Islet of Langerhans (tissue), 1 donor: ENCODE data around the gene FAM20C.
"Not testable (repeated sequence)": the region's sequence is repeated elsewhere in the genome, so short reads cannot be mapped to it uniquely, and the experiment has no call there.

Experiments
- FAIRE-seq: peaks from one replicate; lab custom pipeline; 2011; peaks lifted over from hg19 to GRCh38; lab: Jason Lieb, UNC

FAM20C gene

GRCh38 chr7:259751-260405 is 67.5 kb downstream of the FAM20C start:
- no peak for FAIRE-seq

- no peak for FAIRE-seq
Measured at GRCh38 chr7:260441-261281, 68.3 kb downstream of the FAM20C start.

DNA sequence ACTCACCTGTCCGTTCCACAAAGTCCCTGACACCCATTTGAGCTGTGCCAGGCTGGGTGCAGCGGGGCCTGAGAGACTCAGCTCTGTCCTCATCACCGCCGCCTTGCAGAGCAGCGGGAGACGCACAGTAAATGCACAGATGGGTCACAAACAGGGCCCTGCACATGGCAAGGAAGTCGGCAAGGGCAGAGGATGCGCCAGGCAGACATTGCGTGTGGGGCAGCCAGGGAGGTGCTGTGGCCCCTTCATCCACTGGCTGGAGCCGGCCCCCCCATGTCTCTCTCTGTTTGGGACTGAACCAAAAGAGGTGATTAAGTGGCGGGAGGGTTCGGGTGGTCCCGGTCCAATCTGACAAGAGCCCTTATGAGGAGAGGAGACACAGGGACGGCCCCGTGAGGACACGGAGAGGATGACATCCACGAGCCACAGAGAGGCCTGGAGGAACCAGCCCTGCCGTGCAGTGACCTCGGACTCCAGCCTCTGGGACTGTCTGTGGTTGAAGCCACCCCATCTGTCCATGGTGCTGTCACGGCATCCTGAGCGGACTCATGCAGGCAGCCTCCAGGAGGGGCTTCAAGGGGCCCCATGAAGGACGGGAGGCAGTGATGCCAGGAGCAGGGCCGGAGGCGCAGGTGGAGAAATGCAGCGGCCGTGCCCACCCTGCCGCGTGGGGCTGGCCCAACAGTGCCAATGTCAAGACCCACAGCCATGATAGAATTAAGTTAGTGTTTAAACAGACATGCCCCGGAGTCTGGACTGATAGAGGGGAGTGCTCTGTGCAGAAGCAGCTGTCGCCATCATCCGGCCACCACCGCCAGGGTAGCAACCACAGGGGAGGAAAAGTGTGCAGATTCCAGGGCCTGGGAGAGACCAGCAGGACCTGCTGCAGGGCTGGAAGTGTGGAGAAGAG is 69.2 kb downstream of the FAM20C start:
- FAIRE-seq = no peak

DNA sequence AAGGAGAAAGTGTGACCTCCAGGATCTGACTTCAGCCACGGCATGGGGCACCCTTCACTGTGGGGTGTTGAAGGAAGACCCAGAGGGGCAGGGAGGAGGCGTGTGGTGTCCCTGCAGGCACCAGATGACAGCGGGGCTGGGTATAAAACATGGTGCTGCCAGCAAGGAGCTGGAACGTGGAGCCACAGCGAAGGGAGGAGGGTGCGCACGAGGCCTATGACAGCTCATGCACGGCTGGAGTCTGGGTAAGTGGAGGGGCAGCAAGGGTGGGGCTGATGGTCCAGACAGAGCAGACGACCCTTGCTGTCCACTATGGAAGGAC is 69.8 kb downstream of the FAM20C start:
- no peak for FAIRE-seq

DNA sequence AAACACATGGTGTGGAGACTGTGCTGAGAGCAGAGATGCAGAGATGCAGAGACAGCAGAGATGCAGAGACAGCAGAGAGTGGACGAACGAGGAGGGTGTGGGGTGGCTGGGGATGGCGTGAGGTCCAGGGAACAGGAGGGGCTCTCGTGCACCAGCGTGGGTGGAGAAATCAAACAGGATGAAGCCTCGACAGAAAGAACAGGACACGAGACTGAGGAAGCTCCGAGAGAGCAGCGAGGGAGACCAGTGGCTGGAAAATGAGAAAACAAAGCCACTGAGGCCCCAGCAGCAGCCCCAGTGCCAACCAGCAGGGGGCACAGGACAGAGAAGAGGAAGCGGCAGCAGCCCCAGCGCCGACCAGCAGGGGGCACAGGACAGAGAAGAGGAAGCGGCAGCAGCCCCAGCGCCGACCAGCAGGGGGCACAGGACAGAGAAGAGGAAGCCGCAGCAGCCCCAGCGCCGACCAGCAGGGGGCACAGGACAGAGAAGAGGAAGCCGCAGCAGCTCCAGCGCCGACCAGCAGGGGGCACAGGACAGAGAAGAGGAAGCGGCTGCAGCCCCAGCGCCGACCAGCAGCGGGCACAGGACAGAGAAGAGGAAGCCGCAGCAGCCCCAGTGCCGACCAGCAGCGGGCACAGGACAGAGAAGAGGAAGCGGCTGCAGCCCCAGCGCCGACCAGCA is 70.4 kb downstream of the FAM20C start:
- FAIRE-seq = not testable (repeated sequence)

DNA sequence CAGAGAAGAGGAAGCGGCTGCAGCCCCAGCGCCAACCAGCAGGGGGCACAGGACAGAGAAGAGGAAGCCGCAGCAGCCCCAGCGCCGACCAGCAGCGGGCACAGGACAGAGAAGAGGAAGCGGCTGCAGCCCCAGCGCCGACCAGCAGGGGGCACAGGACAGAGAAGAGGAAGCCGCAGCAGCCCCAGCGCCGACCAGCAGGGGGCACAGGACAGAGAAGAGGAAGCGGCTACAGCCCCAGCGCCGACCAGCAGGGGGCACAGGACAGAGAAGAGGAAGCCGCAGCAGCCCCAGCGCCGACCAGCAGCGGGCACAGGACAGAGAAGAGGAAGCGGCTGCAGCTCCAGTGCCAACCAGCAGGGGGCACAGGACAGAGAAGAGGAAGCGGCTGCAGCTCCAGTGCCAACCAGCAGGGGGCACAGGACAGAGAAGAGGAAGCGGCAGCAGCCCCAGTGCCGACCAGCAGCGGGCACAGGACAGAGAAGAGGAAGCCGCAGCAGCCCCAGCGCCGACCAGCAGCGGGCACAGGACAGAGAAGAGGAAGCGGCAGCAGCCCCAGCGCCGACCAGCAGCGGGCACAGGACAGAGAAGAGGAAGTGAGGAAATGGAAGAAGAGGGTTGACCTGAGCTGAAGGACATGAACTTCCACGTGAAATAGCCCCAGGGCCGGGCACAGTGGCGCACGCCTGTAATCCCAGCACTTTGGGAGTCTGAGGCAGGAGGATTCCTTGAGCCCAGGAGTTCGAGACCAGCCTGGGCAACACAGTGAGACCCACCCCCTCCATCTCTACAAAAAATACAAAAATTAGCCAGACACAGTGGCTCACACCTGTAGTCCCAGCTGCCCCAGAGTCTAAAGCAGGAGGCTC is 71.3 kb downstream of the FAM20C start:
- not testable (repeated sequence) for FAIRE-seq

DNA sequence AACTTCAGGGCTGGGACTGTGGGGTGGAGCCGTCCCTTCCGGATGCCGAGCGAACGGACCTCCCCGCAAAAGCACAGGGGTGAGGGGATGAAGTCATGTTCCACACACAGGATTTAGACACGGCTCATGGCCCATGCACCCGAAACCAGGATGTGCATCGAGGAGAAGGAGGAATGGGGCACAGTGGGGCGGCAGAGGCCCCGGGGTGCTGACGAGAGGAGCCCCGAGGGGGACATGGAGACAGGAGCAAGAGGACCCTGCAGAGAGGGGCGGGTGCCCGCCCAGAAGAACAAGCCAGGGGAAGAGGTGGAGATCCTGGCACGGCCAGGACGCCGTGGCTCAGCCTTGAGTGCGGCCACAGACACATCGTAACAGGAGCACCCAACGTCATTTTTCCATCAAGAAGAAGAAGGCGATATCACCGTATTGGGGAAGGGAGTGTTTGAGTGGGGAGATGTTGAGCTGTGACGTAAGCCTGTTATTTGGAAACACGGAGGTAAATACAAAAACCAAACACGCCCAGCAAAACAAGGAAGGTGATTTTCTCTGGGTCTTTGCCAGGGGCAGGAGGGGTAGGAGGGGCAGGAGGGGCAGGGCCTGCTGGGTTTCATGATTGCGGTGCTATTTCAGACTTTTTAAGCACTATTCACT is 72.3 kb downstream of the FAM20C start:
- no peak for FAIRE-seq

- FAIRE-seq = no peak
Measured at GRCh38 chr7:265192-265997, 73.0 kb downstream of the FAM20C start.

GRCh38 chr7:265998-266850 is 73.9 kb downstream of the FAM20C start:
- no peak for FAIRE-seq

DNA sequence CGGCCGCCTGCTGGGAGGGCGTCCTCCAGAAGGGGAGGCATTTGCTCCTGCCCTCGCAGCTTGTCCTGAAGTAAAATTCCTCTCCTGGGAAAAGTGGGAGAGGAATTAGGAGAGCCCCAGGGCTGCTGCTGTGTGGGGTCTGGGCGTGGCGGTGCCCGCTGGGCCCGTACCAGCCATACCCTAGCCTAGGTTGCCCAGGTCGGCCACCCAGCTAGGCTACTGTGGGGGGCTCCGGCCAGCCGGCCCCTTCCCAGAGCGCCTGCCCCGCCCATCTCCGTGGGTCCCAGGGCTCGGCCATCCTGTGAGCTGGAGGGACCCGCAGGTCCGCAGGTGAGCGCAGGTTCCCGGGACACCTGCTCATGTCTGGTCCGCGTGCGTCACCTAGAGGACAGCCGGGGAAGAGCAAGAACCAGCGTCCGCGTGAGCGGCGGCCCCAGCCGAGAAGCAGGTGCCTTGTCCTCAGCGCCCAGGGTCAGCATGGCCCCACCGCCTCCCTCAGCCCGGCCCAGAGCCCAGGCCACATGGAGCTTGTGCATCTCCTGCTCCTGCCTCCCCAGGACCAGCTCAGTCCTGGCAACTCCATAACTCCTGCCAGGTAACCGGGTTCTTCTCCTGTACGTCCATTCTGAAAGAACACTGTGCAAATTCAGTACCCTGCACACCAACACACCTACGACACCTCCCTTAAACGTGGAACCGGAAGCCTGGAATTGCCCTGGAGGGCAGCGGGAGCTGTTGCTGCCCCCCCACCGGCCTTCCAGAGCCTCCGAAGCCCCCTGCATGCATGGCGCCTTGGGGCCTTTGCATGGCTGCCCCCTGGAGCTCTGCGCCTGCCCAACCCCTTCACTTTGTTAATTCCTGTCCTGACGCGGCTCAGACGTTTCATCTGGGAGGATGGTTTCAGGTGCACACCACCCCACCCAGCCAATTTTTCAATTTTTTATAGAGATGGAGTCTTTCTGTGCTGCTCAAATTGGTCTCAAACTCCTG is 74.8 kb downstream of the FAM20C start:
- no peak for FAIRE-seq

DNA sequence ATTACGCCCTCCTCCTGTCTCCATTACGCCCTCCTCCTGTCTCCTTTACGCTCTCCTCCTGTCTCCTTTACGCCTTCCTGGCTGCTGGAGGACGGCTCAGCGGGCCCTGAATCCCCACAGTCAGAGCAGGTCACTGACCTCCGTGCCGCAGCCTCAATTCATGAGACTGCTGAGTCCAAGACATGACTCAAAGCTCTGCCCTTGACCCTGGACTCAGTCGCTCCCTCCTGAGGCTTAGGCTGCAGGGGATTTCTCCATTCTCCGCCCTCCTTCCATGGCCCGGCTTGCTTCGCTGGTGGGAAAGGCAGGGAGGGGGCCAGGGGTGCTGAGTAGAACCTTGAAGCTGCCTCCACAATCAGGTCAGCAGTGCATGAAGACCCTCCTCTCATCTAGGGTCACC is 76.6 kb downstream of the FAM20C start:
- no peak for FAIRE-seq

GRCh38 chr7:269721-270120 is 77.3 kb downstream of the FAM20C start:
- FAIRE-seq = no peak

DNA sequence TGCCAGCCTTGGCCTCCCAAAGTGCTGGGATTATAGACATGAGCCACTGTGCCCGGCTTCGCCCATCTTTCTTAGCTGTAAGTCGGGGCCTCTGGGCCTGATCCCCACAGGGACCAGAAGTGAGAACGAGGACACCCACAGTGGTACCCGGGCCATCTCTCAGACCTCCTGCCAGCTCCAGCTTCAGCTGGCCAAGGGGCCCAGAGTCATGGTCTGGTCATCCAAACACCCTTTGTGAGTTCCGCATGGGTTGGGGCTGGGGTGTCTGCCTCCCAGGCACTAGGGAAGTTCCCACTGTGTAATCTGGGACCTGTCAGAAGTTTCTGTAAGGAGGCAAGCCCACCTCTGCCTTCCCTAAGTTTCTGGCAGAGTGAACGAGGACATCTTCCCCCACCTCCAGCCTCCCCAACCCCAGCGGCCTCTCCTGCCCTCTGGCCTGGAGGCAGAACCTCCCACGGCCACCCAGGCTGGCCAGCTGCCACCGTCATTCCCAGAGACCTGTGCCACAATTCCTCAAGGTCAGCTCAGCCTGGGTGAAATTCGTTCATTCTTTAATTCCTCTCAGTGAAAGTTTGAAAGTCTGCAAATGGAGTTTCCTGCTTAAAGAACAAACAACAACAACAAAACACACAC is 78.1 kb downstream of the FAM20C start:
- no peak for FAIRE-seq

DNA sequence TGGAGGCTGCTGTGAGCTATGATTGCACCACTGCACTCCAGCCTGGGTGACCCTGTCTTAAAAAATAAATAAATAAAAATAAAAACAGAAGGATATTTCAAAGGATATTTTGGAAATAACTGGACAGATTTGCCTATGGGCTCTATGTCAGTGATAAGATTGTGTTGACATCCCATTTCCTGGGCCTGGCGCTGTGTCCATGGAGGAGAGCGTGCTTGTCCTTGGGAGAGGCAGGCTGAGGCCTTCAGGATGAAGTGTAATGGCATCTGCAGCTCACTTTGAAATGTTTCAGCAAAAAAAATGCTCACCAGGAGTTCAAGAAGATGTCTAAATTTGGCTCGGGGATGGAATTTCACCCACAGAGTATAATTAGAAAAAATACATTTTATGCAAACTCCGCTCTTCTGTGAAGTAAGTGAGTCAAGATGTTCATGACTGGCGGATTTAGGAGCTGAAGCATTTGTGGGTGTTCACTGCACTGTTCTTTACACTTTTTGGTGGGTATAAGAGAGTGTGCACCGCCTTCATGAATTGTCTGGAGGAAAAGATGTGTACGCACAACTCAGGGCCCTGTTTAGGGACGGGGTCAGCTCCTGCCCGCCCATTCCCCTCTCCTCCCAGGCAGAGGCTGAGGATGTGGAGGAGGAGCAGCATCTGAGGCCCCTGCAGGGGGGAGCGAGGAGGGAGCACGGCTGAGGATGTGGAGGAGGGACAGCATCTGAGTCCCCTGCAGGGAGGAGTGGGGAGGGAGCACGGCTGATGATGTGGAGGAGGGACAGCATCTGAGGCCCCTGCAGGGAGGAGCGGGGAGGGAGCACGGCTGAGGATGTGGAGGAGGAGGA is 79.1 kb downstream of the FAM20C start:
- FAIRE-seq = no peak

- no peak for FAIRE-seq
Measured at GRCh38 chr7:272108-272615, 79.8 kb downstream of the FAM20C start.

- FAIRE-seq = no peak
Measured at GRCh38 chr7:272631-273030, 80.3 kb downstream of the FAM20C start.
